GM18511 (cell line): Measurements from ENCODE around the gene CREB3L4.
"Not testable (repeated sequence)": the region's sequence is repeated elsewhere in the genome, so short reads cannot be mapped to it uniquely, and the experiment has no call there.

Source experiments
- ATAC-seq: cut with Tn5 transposase; IDR thresholded peaks from one replicate; pipeline ENCODE4 v1.9.1; 2021; ENCODE audit warnings: mild to moderate bottlenecking, moderate library complexity; ENCODE audit not compliant: unreplicated experiment

The CREB3L4 gene

GRCh38 chr1:153958111-153958960, 9.4 kb upstream of the CREB3L4 start, which contains the start of gene CRTC2:
Gene CRTC2 (minus strand): TSS chr1:153958612. CDS start chr1:153958497, 115 bp downstream.
- peak; percentile 76 for ATAC-seq

DNA sequence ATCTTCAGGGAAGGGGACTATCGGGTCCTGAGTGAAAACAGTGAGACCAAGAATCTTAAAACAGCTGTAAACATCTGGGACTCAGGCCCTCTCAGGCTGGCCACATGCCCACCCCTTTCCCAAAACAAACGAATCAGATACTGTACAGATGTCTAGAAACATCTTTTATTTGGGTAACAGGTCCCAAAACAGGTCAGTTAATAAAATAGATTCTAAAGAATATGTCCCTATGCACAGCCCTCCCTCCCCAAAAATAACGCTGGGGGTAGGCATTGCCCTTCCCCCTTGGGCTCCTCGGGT, 8.8 kb upstream of the CREB3L4 start:
- ATAC-seq, result no peak

DNA sequence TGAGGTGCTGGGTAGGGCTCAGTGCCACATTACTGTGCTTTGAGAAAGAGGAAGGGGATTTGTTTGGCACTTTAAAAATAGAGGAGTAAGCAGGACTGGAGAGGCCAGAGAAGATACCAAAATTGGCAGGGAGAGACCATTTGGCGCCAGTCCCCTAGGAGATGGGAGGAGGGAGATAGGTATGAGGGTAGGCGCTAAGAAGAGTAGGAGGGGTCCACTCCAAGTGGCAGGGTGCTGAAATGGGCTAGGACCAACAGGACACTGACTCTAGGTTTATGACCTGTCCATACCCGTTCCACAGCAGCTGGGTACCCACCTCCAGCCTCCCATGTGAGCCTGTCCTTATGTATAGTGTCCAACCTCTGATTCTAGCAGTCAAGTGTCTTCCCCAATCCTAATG, 8.2 kb upstream of the CREB3L4 start:
- no peak for ATAC-seq

GRCh38 chr1:153960206-153960605, 7.5 kb upstream of the CREB3L4 start:
- no peak for ATAC-seq

DNA sequence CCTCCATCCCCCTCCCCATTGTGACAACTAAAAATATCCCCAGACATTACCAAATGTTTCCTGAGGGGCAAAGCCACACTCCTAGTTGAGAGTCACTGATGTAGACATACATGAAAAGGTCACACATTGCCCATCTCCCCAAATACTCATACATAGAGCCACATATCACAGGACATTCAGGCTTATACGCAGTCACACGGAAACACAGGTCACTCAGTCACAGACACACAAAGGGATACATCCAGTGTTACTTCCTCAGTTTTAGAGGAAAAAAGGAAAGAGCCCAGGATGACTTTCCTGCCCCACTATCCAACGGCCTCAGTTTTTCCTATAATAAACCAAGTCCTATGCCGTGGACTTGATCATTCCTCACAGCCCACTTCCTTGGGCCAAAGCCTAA, 6.3 kb upstream of the CREB3L4 start:
- no peak for ATAC-seq

DNA sequence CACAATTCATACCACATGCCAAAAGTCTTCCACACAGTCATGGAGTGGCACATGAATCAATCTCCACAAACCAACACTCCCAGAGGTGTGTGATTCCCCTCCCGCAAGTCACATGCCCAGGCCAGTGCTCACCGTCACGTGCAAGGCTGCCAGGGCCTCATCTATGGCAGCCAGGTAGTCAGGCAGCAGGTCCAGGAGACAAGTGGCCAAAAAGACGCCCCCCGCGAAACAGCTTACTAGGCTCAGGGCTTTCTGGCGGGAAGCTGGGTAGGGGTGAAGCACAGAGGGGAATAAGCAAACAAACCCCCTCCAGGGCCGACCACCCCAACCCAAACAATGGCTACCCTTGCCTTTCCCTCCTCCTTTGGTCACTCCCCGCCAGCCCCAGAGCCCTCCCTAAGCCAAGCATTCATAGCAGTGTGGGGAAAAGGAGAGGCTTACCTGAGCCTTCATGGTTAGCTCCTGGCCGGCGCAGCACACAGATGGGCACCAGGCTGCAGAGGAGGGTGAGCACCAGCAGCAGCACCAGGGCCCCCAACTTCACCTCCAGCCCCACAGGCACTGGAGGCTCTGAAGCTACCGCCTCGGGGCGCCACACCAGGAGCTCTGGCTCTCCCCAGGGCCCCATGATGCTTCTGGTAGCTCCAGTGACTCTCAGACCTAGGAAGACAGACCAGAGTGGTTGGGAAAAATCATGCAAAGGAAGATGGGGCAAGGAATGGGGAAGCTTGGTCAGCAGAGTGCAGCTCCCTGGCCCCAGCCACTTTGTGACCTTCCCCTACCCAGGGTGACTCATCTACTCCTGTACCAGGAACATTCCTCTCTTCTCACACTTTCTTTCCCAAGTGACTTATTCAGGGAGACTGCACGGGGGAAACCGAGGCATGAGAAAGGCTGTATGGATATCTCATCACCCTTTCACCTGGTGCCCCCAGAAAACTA, 5.3 kb upstream of the CREB3L4 start:
- ATAC-seq, result no peak

DNA sequence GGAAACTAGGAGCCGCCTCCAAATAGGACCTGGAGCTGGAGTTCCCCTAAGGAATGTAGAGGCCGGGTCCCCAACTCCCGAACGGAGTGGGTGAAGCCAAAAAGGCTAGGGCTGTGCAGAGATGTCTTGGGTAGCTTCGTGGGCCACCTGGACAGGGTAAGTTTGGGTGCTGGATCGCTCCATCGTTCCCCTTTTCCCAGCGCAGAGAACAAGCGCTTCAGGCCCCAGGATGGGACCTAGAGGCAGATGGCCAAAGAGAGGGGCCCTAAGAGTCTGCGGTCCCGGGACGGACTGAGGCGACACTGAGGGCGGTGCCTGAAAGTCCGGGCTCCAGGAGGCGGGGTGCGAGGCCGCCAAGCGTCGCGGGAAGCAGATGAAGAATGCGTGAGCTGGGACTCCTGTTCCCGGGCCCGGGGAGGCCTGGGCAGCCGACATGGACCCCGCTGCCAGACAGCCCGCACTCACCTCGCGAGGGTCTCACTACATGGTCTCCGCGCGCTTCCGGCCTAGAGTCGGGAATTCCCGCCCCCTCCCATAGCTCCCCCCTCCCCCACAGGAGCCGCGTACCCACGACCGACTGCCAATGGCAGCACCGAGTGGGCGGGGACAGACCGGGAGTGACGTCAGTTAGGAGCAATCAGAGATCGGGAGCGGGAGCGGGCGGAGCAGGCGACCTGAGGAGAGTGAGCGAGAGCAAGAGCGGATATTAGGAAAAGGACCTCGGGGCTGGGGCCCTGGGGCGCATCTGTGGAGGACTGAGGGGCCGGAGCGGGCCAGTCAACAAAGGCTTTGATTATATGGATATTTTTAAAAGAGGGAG, 4.5 kb upstream of the CREB3L4 start, which contains the start of gene SLC39A1:
Gene SLC39A1 (minus strand): TSS at position 508 of the 820 bp plus-strand sequence. CDS start 822 bp downstream, outside the sequence.
- peak; percentile 58 for ATAC-seq

DNA sequence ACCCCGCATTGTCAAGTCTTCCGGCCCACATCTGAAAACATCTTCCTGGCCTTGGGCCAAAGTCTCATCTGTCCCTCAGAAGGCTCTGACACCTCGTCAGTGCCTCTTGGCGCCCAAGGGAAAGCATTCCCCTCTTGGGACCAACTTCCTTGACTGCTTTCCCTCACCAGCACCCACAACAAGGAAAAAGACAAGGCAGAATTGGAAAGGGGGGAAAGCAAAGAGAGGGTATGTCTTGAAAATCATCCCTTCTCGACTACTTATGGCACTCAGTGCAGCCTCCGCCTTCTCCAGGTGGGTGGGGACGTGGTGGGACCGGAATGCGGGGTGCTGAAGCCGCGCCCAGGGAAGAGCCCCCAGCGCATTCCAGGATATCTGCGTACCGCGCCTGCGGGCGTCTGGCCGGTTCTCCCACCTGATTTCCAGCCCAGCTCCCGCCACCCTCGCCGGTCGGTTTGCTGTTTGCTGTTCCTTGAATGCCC, 3.8 kb upstream of the CREB3L4 start:
- peak; percentile 5 for ATAC-seq

GRCh38 chr1:153968000-153968363, 280 bp downstream of the CREB3L4 start:
- no peak for ATAC-seq

DNA sequence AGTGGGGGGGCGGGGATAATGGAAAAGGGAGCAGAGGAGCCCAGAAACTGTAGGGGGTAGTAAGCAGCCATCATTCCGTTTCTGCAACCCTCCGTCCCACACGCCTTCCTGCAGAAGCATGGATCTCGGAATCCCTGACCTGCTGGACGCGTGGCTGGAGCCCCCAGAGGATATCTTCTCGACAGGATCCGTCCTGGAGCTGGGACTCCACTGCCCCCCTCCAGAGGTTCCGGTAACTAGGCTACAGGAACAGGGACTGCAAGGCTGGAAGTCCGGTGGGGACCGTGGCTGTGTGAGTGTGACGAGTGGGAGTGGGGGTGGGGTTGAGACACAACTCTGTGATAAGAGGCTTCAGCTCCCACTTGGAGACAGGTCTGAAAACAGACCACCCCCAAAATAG, 706 bp downstream of the CREB3L4 start:
- no peak for ATAC-seq

GRCh38 chr1:153968972-153969371, 1.3 kb downstream of the CREB3L4 start:
- ATAC-seq, result no peak

DNA sequence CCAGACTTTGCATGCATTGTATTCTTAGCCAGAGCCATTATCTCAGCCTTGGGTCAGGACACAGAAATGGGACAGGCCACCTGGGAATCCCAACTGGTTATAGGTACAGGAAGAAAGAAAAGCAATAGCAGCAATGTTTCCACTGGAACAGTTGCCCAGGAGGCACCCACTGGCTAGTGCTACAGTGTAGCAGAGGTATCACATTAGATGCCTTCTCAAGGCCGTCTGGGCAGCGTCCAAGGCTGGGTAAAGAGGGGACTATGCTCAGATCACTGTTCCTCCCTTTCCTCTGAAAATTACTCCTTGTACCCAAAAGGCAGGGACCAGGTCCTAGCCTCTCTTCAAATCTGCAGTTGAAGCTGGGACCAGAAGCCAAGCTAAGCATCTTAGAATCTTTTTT, 2.6 kb downstream of the CREB3L4 start:
- no peak for ATAC-seq

DNA sequence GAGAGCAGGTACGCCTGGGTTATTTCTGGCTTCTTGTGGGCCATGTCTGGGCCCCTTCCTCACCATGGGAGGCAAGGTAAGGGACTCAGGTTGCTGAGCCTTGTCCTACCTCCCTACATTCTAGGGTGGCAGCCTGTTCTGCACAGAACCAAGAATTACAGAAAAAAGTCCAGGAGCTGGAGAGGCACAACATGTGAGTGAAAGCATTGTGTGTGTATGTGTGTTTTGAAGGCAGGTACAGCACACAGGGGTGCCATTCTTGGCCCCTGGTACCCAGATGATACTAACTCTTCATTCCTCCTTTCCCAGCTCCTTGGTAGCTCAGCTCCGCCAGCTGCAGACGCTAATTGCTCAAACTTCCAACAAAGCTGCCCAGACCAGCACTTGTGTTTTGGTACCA, 5.4 kb downstream of the CREB3L4 start:
- ATAC-seq, result no peak

DNA sequence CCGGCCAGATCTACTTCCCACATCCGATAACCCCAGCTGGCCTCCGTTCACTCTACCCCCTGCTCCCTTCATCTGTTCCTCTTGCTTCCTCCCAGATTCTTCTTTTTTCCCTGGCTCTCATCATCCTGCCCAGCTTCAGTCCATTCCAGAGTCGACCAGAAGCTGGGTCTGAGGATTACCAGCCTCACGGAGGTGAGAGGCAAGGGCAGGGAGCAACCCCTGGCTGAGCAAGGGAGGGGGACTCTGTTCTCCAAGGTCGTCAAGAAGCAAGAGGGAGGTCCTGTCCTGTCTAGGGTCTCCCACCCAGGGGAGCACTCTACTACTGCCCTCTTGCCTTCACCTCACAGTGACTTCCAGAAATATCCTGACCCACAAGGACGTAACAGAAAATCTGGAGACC, 5.8 kb downstream of the CREB3L4 start:
- ATAC-seq, result no peak

DNA sequence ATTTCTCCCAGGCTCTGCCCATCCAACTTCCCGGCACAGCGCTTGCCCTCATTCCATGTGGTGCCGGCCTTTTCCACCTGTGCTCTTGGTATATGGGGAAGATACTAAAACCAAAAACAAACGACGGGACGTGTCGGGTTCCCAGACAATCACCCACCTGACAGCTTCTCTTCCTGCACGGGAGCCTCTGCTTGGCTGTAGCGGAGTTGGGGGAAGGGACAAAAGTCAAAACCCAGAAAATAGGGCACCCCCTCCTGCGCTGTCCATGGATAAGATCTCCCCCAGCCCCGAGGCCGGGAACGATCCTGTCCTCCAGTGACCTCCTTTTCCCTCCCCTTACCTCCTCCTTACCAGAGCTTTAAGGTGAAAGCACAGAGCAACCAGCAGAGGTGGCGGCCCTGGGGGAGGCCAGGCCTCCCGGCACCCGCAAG, 9.1 kb downstream of the CREB3L4 start:
- peak; percentile 23 for ATAC-seq

- peak; percentile 85 for ATAC-seq
Measured at GRCh38 chr1:153977250-153978240, 9.8 kb downstream of the CREB3L4 start, which contains the start of gene JTB. Gene JTB (minus strand): TSS chr1:153977674. CDS start chr1:153977252, 422 bp downstream.

DNA sequence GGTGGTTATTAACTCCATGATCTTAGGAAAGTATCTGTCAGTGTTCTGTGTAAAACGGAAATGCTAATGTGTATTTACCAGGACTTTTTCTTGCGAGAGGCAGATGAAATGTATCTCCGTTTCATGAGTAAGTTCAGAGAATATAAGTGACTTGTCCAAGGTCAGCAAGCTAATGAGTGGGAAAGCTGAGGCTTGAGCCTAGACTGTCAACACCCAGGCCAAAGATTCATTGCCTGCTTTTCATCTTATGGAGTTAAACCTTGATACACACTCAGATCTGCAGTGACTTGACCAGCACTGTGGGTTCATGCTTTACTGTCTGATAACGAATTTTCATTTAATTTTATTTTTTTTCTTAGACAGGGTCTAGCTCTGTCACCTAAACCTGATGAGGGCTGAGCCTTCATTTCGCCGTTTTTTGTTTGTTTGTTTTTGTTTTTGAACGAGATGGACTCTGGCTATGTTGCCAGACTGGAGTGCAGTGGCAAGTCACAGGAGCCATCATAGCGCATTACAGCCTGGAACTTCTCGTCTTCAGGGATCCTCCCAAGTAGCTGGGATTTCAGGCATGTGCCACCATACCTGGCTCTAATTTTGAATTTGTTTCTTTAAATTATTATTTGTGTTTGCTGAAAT, 10.7 kb downstream of the CREB3L4 start:
- ATAC-seq, result no peak

DNA sequence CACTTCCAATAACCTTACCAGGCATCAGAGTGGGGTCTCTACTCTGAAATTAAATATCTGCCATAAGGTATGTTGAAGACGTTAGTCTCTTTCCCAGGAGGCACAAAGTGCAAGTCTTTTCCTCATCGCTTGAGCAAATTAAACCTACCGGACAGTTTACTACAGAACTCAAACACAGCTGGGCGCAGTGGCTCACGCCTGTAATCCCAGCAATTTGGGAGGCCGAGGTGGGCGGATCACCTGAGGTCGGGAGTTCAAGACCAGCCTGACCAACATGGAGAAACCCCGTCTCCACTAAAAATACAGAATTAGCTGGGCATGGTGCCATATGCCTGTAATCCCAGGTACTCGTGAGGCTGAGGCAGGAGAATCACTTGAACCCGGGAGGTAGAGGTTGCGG, 11.4 kb downstream of the CREB3L4 start:
- ATAC-seq, result not testable (repeated sequence)

GRCh38 chr1:153981735-153982134, 14.0 kb downstream of the CREB3L4 start:
- not testable (repeated sequence) for ATAC-seq
